Measurements from ENCODE around the gene SORCS1.

- TF ChIP-seq CTCF (IDR thresholded peaks at IDR 0.05) = no peak
- no peak for TF ChIP-seq POLR2A (IDR thresholded peaks at IDR 0.05; ENCODE audit: low read depth)
- TF ChIP-seq POLR2AphosphoS5 (IDR thresholded peaks at IDR 0.05) = no peak
- no peak for TF ChIP-seq EP300 (IDR thresholded peaks at IDR 0.05)
These were observed 136.3 kb downstream of the SORCS1 start for GRCh38 chr10:107028236-107028635.

Measured in esophagus muscularis mucosa (tissue), 4 donors.